SK-N-SH (cell line): ENCODE measurements around the gene NBPF3. TPM values are rescaled to one million over a fixed set of nuclear protein-coding genes. Genes with fewer than 3 reads are reported as not detected.

ENCODE experiments used
- CTCF ChIA-PET: fragments of 300-600, 350-600 bp; formaldehyde crosslinking; extraction: SDS; loops from one replicate; lab custom pipeline; 2021; lab: Yijun Ruan, JAX
- POLR2A ChIA-PET: fragments of 350-600 bp; sonication (Branson Sonifier 250); formaldehyde crosslinking; extraction: SDS; loops from one replicate; lab custom pipeline; 2020; ENCODE audit warnings: antibody characterized with exemption, inconsistent platforms; lab: Yijun Ruan, JAX
- DNase-seq: peaks from one replicate; pipeline ENCODE4 v3.0.0; 2012
- H2AFZ ChIP-seq: fragments of 200-600 bp; sonication (generic); 2 replicates; pipeline ENCODE4 v1.8.1; 2016; ENCODE audit warnings: antibody characterized with exemption, mild to moderate bottlenecking, low read depth
- H3F3A ChIP-seq: fragments of 200-600 bp; sonication (generic); replicated peaks from 2 replicates; pipeline ENCODE3; 2016; ENCODE audit warnings: antibody characterized with exemption, mild to moderate bottlenecking; ENCODE audit not compliant: insufficient read depth
- H3K27ac ChIP-seq, 2 experiments: fragments of 200-500 bp in 1 of 2; fragments of 200-600 bp in 1 of 2; sonication (Bioruptor generic) in 1 of 2; sonication (generic), shearing (Covaris generic) in 1 of 2; 2 replicates each; pipeline versions ENCODE4 v1.5.1 to v1.6.1; 2014 to 2016; ENCODE audit warnings: low read depth in 2 of 2, inconsistent platforms in 1 of 2, low read length in 1 of 2, mild to moderate bottlenecking in 1 of 2, mixed read lengths in 1 of 2
- H3K27me3 ChIP-seq: fragments of 200-600 bp; sonication (generic), shearing (Covaris generic); 2 replicates; pipeline ENCODE4 v1.6.1; 2016; ENCODE audit warnings: mixed run types; ENCODE audit not compliant: insufficient read depth
- H3K36me3 ChIP-seq, 2 experiments: fragments of 200-500 bp in 1 of 2; fragments of 200-600 bp in 1 of 2; sonication (Bioruptor generic) in 1 of 2; sonication (generic) in 1 of 2; replicated peaks in 1 of 2; 2 replicates each; pipeline versions ENCODE3 to v1.5.1; 2014 to 2016; ENCODE audit warnings: low read length in 1 of 2, mild to moderate bottlenecking in 1 of 2; ENCODE audit not compliant: insufficient read depth in 2 of 2, control insufficient read depth in 1 of 2
- H3K4me1 ChIP-seq, 2 experiments: fragments of 200-500 bp in 1 of 2; fragments of 200-600 bp in 1 of 2; sonication (Bioruptor generic) in 1 of 2; sonication (generic), shearing (Covaris generic) in 1 of 2; 2 replicates each; pipeline versions ENCODE4 v1.5.1 to v1.6.1; 2014 to 2016; ENCODE audit warnings: low read depth in 1 of 2, low read length in 1 of 2, mixed run types in 1 of 2; ENCODE audit not compliant: insufficient read depth in 2 of 2, control insufficient read depth in 1 of 2
- H3K4me2 ChIP-seq: fragments of 200-600 bp; sonication (generic), shearing (Covaris generic); 2 replicates; pipeline ENCODE4 v1.6.1; 2017; ENCODE audit warnings: mixed run types
- H3K4me3 ChIP-seq, 2 experiments: fragments of 200-500 bp in 1 of 2; fragments of 200-600 bp in 1 of 2; sonication (Bioruptor generic) in 1 of 2; sonication (generic), shearing (Covaris generic) in 1 of 2; 2 replicates each; pipeline versions ENCODE4 v1.5.1 to v1.8.1; 2014 to 2016; ENCODE audit warnings: low read depth in 2 of 2, inconsistent platforms in 1 of 2, low read length in 1 of 2, mild to moderate bottlenecking in 1 of 2, mixed read lengths in 1 of 2, moderate library complexity in 1 of 2
- H3K79me2 ChIP-seq: fragments of 200-600 bp; sonication (generic); 2 replicates; pipeline ENCODE4 v1.8.1; 2017; ENCODE audit warnings: mild to moderate bottlenecking; ENCODE audit not compliant: insufficient read depth
- H3K9ac ChIP-seq: fragments of 200-600 bp; sonication (generic); 2 replicates; pipeline ENCODE4 v1.6.1; 2017; ENCODE audit warnings: mixed run types
- H3K9me2 ChIP-seq: fragments of 200-600 bp; sonication (generic); 2 replicates; pipeline ENCODE4 v1.6.1; 2017; ENCODE audit warnings: mixed run types
- H3K9me3 ChIP-seq: fragments of 200-600 bp; sonication (generic); 2 replicates; pipeline ENCODE4 v1.6.1; 2017; ENCODE audit warnings: mixed run types, mild to moderate bottlenecking, moderate library complexity
- H4K20me1 ChIP-seq: fragments of 200-600 bp; sonication (generic); 2 replicates; pipeline ENCODE4 v1.6.1; 2017; ENCODE audit warnings: mild to moderate bottlenecking, mixed run types; ENCODE audit not compliant: insufficient read depth
- CHD2 ChIP-seq: fragments of 150-350 bp; IDR thresholded peaks from 2 replicates; pipeline ENCODE4 v1.6.1; 2018; ENCODE audit warnings: low read length; ENCODE audit not compliant: partially characterized antibody
- EP300 ChIP-seq, 2 experiments: IDR thresholded peaks; 2 replicates each; pipeline versions ENCODE4 v1.4.0 to v1.6.1; 2012; ENCODE audit warnings: borderline replicate concordance in 1 of 2, low read depth in 1 of 2, low read length in 1 of 2
- FOSL2 ChIP-seq: IDR thresholded peaks from 2 replicates; pipeline ENCODE4 v1.4.0; 2012; ENCODE audit warnings: low read depth, mild to moderate bottlenecking, moderate library complexity, borderline replicate concordance
- FOXJ3 ChIP-seq: sonication (generic); formaldehyde crosslinking; IDR thresholded peaks from 2 replicates; pipeline ENCODE4 v1.5.1; 2020; ENCODE audit warnings: mild to moderate bottlenecking, missing genetic modification reagents
- GATA2 ChIP-seq: sonication (generic); formaldehyde crosslinking; IDR thresholded peaks from 2 replicates; pipeline ENCODE4 v1.5.0; 2020; ENCODE audit warnings: mild to moderate bottlenecking, missing genetic modification reagents
- IRF3 ChIP-seq: fragments of 150-350 bp; IDR thresholded peaks from 2 replicates; pipeline ENCODE4 v1.6.1; 2016; ENCODE audit warnings: mild to moderate bottlenecking, low read depth, low read length
- JUND ChIP-seq: IDR thresholded peaks from 2 replicates; pipeline ENCODE4 v1.4.0; 2012
- PBX3 ChIP-seq: IDR thresholded peaks from 2 replicates; pipeline ENCODE4; 2012
- RAD21 ChIP-seq: IDR thresholded peaks from 2 replicates; pipeline ENCODE4 v1.6.1; 2012; ENCODE audit warnings: mild to moderate bottlenecking, low read length
- RCOR1 ChIP-seq: fragments of 150-350 bp; IDR thresholded peaks from 2 replicates; pipeline ENCODE4 v1.6.1; 2017; ENCODE audit warnings: antibody characterized with exemption, low read length
- RFX5 ChIP-seq: IDR thresholded peaks from 2 replicates; pipeline ENCODE4 v1.6.1; 2012; ENCODE audit warnings: mild to moderate bottlenecking, improper control_type of control experiment, low read length
- SIN3A ChIP-seq: IDR thresholded peaks from 2 replicates; pipeline ENCODE4 v1.6.1; 2012; ENCODE audit warnings: low read depth, mild to moderate bottlenecking, low read length, moderate library complexity, borderline replicate concordance
- SMC3 ChIP-seq: IDR thresholded peaks from 2 replicates; pipeline ENCODE4 v1.6.1; 2012; ENCODE audit warnings: low read depth, low read length, improper control_type of control experiment
- TCF12 ChIP-seq: IDR thresholded peaks from 2 replicates; pipeline ENCODE4 v1.4.0; 2012
- TEAD4 ChIP-seq: IDR thresholded peaks from 2 replicates; pipeline ENCODE4 v1.4.0; 2012; ENCODE audit warnings: mild to moderate bottlenecking, borderline replicate concordance; ENCODE audit not compliant: insufficient read depth
- USF2 ChIP-seq: fragments of 150-350 bp; IDR thresholded peaks from 2 replicates; pipeline ENCODE4 v1.6.1; 2017; ENCODE audit warnings: antibody characterized with exemption, low read length, low read depth, borderline replicate concordance
- YY1 ChIP-seq: IDR thresholded peaks from 2 replicates; pipeline ENCODE4 v1.4.0; 2012; ENCODE audit warnings: low read depth, mild to moderate bottlenecking
- WGBS: methylation state at CpG from one replicate; pipeline ENCODE4 v1.1.6; 2017; ENCODE audit warnings: low lambda C conversion rate; 5-methylcytosine and 5-hydroxymethylcytosine counted together
- polyA plus RNA-seq, 3 experiments: library from polyadenylated mRNA; depleted of rRNA; stranded (reverse); fragments of >200 nt; gene quantifications; 2 replicates each; pipeline ENCODE4 v1.2.3, GENCODE V29; 2012
- TF ChIP-seq, protein P1 (sequence below): IDR thresholded peaks from 2 replicates; pipeline ENCODE4 v1.6.1; 2012; ENCODE audit warnings: mild to moderate bottlenecking, low read depth, low read length, moderate library complexity
- TF ChIP-seq, protein P2 (sequence below): fragments of 200-600 bp; sonication (generic); IDR thresholded peaks from 2 replicates; pipeline ENCODE4 v1.6.1; 2017; ENCODE audit warnings: antibody characterized with exemption, mild to moderate bottlenecking, moderate library complexity

Gene NBPF3
- polyA plus RNA-seq, 1 of the 3 experiments (the other 2 are of a cell fraction) = 6.4 TPM

GRCh38 chr1:21499283-21499950, 59.5 kb downstream of the NBPF3 start:
- H3K4me1 ChIP-seq = no peaks in the 10 kb centered on the region
- no peaks in the 10 kb centered on the region for H3K9me2 ChIP-seq
- H3K27ac ChIP-seq = no peak overlapping the region
- no peaks in the 10 kb centered on the region for H3F3A ChIP-seq
- no peaks in the 10 kb centered on the region for H4K20me1 ChIP-seq
- H3K27me3 ChIP-seq = peaks cover 10% of the 10 kb centered on the region; the same call in 1 of the 2 replicates
- no peak for DNase-seq
- no peak overlapping the region for H3K4me2 ChIP-seq
- no peak overlapping the region for H3K4me3 ChIP-seq
- POLR2A ChIA-PET = no interaction called here
- CTCF ChIA-PET = interaction anchor here (0.7 to 2.2 kb wide), 5 partner anchors 8 to 226 kb away, joined by 3 to 7 read pairs (median 3); partner anchors contain the start of gene ALPL
- no peak overlapping the region for H3K9ac ChIP-seq
- TF ChIP-seq IRF3 (no peak), EP300 (IDR thresholded peaks at IDR 0.05; ENCODE audit: borderline replicate concordance in 1 of 2, low read depth in 1 of 2, low read length in 1 of 2) (no peak), FOSL2 (no peak), PBX3 (no peak), SIN3A (no peak), CHD2 (no peak), TCF12 (no peak), GATA2 (CRISPR knock-in tag) (no peak), RFX5 (no peak), FOXJ3 (CRISPR knock-in tag) (no peak), YY1 (no peak), TEAD4 (no peak), RCOR1 (no peak), USF2 (no peak), RAD21 (no peak), JUND (no peak), SMC3 (no peak)
- TF ChIP-seq, protein P1, sequence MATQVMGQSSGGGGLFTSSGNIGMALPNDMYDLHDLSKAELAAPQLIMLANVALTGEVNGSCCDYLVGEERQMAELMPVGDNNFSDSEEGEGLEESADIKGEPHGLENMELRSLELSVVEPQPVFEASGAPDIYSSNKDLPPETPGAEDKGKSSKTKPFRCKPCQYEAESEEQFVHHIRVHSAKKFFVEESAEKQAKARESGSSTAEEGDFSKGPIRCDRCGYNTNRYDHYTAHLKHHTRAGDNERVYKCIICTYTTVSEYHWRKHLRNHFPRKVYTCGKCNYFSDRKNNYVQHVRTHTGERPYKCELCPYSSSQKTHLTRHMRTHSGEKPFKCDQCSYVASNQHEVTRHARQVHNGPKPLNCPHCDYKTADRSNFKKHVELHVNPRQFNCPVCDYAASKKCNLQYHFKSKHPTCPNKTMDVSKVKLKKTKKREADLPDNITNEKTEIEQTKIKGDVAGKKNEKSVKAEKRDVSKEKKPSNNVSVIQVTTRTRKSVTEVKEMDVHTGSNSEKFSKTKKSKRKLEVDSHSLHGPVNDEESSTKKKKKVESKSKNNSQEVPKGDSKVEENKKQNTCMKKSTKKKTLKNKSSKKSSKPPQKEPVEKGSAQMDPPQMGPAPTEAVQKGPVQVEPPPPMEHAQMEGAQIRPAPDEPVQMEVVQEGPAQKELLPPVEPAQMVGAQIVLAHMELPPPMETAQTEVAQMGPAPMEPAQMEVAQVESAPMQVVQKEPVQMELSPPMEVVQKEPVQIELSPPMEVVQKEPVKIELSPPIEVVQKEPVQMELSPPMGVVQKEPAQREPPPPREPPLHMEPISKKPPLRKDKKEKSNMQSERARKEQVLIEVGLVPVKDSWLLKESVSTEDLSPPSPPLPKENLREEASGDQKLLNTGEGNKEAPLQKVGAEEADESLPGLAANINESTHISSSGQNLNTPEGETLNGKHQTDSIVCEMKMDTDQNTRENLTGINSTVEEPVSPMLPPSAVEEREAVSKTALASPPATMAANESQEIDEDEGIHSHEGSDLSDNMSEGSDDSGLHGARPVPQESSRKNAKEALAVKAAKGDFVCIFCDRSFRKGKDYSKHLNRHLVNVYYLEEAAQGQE = no peak
- TF ChIP-seq, protein P2, sequence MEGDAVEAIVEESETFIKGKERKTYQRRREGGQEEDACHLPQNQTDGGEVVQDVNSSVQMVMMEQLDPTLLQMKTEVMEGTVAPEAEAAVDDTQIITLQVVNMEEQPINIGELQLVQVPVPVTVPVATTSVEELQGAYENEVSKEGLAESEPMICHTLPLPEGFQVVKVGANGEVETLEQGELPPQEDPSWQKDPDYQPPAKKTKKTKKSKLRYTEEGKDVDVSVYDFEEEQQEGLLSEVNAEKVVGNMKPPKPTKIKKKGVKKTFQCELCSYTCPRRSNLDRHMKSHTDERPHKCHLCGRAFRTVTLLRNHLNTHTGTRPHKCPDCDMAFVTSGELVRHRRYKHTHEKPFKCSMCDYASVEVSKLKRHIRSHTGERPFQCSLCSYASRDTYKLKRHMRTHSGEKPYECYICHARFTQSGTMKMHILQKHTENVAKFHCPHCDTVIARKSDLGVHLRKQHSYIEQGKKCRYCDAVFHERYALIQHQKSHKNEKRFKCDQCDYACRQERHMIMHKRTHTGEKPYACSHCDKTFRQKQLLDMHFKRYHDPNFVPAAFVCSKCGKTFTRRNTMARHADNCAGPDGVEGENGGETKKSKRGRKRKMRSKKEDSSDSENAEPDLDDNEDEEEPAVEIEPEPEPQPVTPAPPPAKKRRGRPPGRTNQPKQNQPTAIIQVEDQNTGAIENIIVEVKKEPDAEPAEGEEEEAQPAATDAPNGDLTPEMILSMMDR = no peak
- TF ChIP-seq, all 33 proteins: peak for 0
- Histone ChIP-seq H2AFZ (no peak overlapping the region), H3K9me3 (no peaks in the 10 kb centered on the region), H3K79me2 (no peaks in the 10 kb centered on the region), H3K36me3 (no peaks in the 10 kb centered on the region)
- WGBS = 63% methylated on average over 1 of the region's 1 CpG
